ENCODE data around the gene SAMD10.

DNA sequence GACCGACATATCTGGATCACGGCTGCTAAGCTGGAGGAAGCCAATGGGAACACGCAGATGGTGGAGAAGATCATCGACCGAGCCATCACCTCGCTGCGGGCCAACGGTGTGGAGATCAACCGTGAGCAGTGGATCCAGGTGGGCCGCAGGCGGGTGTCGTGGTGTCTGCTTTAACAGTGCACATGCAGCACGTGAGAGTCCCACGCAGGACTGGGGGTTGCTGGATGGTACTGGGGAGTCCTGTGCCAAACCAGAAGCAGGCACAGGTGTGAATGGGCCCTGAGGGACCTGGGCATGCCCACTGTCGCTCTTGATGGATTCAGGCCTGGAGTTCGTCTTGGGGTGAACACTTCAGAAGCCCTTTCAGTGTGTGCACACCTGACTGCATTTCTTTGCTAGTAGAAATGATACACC lies 31.9 kb upstream of the SAMD10 start:
- TF ChIP-seq, protein P1, sequence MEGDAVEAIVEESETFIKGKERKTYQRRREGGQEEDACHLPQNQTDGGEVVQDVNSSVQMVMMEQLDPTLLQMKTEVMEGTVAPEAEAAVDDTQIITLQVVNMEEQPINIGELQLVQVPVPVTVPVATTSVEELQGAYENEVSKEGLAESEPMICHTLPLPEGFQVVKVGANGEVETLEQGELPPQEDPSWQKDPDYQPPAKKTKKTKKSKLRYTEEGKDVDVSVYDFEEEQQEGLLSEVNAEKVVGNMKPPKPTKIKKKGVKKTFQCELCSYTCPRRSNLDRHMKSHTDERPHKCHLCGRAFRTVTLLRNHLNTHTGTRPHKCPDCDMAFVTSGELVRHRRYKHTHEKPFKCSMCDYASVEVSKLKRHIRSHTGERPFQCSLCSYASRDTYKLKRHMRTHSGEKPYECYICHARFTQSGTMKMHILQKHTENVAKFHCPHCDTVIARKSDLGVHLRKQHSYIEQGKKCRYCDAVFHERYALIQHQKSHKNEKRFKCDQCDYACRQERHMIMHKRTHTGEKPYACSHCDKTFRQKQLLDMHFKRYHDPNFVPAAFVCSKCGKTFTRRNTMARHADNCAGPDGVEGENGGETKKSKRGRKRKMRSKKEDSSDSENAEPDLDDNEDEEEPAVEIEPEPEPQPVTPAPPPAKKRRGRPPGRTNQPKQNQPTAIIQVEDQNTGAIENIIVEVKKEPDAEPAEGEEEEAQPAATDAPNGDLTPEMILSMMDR (IDR thresholded peaks at IDR 0.05; ENCODE audit: low read length) = no peak
- TF ChIP-seq EZH2 (IDR thresholded peaks at IDR 0.05; ENCODE audit: borderline replicate concordance, low read length) = no peak
